Ectodermal cell (in vitro differentiated cells): ENCODE data around the gene GRXCR2. TPM values are rescaled to one million over a fixed set of nuclear protein-coding genes. Genes with fewer than 3 reads are reported as not detected.

Experiments used
- H3K27ac ChIP-seq: 2 replicates; pipeline ENCODE4 v1.7.0; 2013; ENCODE audit warnings: mild to moderate bottlenecking, low read depth, low read length; ENCODE audit not compliant: insufficient read depth, poor library complexity, severe bottlenecking
- H3K27me3 ChIP-seq: 2 replicates; pipeline ENCODE4 v1.7.0; 2013; ENCODE audit warnings: mild to moderate bottlenecking, low read length; ENCODE audit not compliant: insufficient read depth, control insufficient read depth, poor library complexity, severe bottlenecking
- H3K36me3 ChIP-seq: one replicate; pipeline ENCODE4 v1.7.0; 2013; ENCODE audit warnings: low read length; ENCODE audit not compliant: control insufficient read depth, insufficient read depth
- H3K4me1 ChIP-seq: one replicate; pipeline ENCODE4 v1.7.0; 2013; ENCODE audit warnings: low read length; ENCODE audit not compliant: control insufficient read depth, insufficient read depth
- H3K4me3 ChIP-seq: 2 replicates; pipeline ENCODE4 v1.7.0; 2013; ENCODE audit warnings: low read depth, low read length, control low read depth; ENCODE audit not compliant: insufficient read depth
- H3K9me3 ChIP-seq: 2 replicates; pipeline ENCODE4 v1.7.0; 2013; ENCODE audit warnings: mild to moderate bottlenecking, low read length, moderate library complexity; ENCODE audit not compliant: control insufficient read depth
- WGBS, 2 experiments: methylation state at CpG; one replicate each; pipeline ENCODE4 v1.1.7; 2013; ENCODE audit warnings: missing lambda C conversion rate in 2 of 2; 5-methylcytosine and 5-hydroxymethylcytosine counted together
- polyA plus RNA-seq, 4 experiments: library from polyadenylated mRNA; stranded (reverse); fragments of 50-300 nt; gene quantifications; one replicate each; pipeline ENCODE4 v1.2.3, GENCODE V29; 2013

Gene GRXCR2
- not detected for polyA plus RNA-seq (2013, experiment 1 of 4)
- not detected for polyA plus RNA-seq (2013, experiment 2 of 4)
- polyA plus RNA-seq (2013, experiment 3 of 4): not detected
- polyA plus RNA-seq (2013, experiment 4 of 4): not detected

- H3K27ac ChIP-seq: no peak within 1 kb of the TSS
- H3K9me3 ChIP-seq: no peaks in the 10 kb centered on the region
- WGBS, 2 experiments: 91 to 93% methylated on average over 3 of the region's 3 CpGs
- H3K27me3 ChIP-seq: no peaks in the 10 kb centered on the region
- no peaks in the 10 kb centered on the region for H3K36me3 ChIP-seq
- H3K4me1 ChIP-seq: no peaks in the 10 kb centered on the region
- H3K4me3 ChIP-seq: no peak within 1 kb of the TSS
These were observed at the start of gene GRXCR2 for GRCh38 chr5:145872914-145873313. Gene GRXCR2, minus strand, starts transcription at chr5:145873014. Its CDS starts 46 bp downstream, at chr5:145872968.

- no peaks in the 10 kb centered on the region for H3K9me3 ChIP-seq
- WGBS, 2 experiments: 96 to 100% methylated on average over 2 of the region's 2 CpGs
- H3K27ac ChIP-seq: no peak overlapping the region
These were observed 49.2 kb upstream of the GRXCR2 start for GRCh38 chr5:145922059-145922458.

GRCh38 chr5:145921211-145921610 lies 48.4 kb upstream of the GRXCR2 start:
- Histone ChIP-seq H3K9me3 (no peaks in the 10 kb centered on the region), H3K4me3 (no peak overlapping the region), H3K36me3 (no peaks in the 10 kb centered on the region), H3K27ac (no peak overlapping the region), H3K4me1 (peaks cover 5% of the 10 kb centered on the region), H3K27me3 (no peaks in the 10 kb centered on the region)
- WGBS, 2 experiments: 96 to 100% methylated on average over 1 to 2 of the region's 2 CpGs

More at GRCh38 chr5:145922059-145922458, 49.2 kb upstream of the GRXCR2 start:
- no peak overlapping the region for H3K4me3 ChIP-seq
- H3K4me1 ChIP-seq: peaks cover 5% of the 10 kb centered on the region
- no peaks in the 10 kb centered on the region for H3K36me3 ChIP-seq
- H3K27me3 ChIP-seq: no peaks in the 10 kb centered on the region

GRCh38 chr5:145920542-145921210 lies 47.9 kb upstream of the GRXCR2 start:
- 86 to 87% methylated on average over 1 of the region's 1 CpG for WGBS, 2 experiments
- Histone ChIP-seq H3K27me3 (no peaks in the 10 kb centered on the region), H3K36me3 (no peaks in the 10 kb centered on the region), H3K9me3 (no peaks in the 10 kb centered on the region), H3K27ac (no peak overlapping the region), H3K4me1 (peaks cover 5% of the 10 kb centered on the region), H3K4me3 (no peak overlapping the region)

GRCh38 chr5:145919413-145919812 lies 46.6 kb upstream of the GRXCR2 start:
- H3K27me3 ChIP-seq: no peaks in the 10 kb centered on the region
- no peak overlapping the region for H3K27ac ChIP-seq
- no peaks in the 10 kb centered on the region for H3K9me3 ChIP-seq
- no peak overlapping the region for H3K4me3 ChIP-seq
- 85 to 90% methylated on average over 6 of the region's 6 CpGs for WGBS, 2 experiments
- no peaks in the 10 kb centered on the region for H3K36me3 ChIP-seq
- peaks cover 3% of the 10 kb centered on the region for H3K4me1 ChIP-seq

GRCh38 chr5:145918397-145918796 lies 45.6 kb upstream of the GRXCR2 start:
- 95 to 98% methylated on average over 1 to 2 of the region's 2 CpGs for WGBS, 2 experiments
- Histone ChIP-seq H3K27me3 (no peaks in the 10 kb centered on the region), H3K27ac (no peak overlapping the region), H3K4me3 (no peak overlapping the region), H3K9me3 (no peaks in the 10 kb centered on the region), H3K4me1 (peaks cover 3% of the 10 kb centered on the region), H3K36me3 (no peaks in the 10 kb centered on the region)

GRCh38 chr5:145917288-145917687 lies 44.5 kb upstream of the GRXCR2 start:
- Histone ChIP-seq H3K4me3 (no peak overlapping the region), H3K36me3 (no peaks in the 10 kb centered on the region), H3K9me3 (no peaks in the 10 kb centered on the region), H3K4me1 (peaks cover 3% of the 10 kb centered on the region), H3K27me3 (no peaks in the 10 kb centered on the region), H3K27ac (no peak overlapping the region)

- no peaks in the 10 kb centered on the region for H3K36me3 ChIP-seq
- WGBS, 2 experiments: 84 to 86% methylated on average over 7 of the region's 7 CpGs
- H3K27me3 ChIP-seq: no peaks in the 10 kb centered on the region
- H3K4me3 ChIP-seq: no peak overlapping the region
- H3K9me3 ChIP-seq: no peaks in the 10 kb centered on the region
- H3K27ac ChIP-seq: no peak overlapping the region
- peaks cover 3% of the 10 kb centered on the region for H3K4me1 ChIP-seq
These were observed 43.3 kb upstream of the GRXCR2 start for GRCh38 chr5:145915970-145916638.

- no peaks in the 10 kb centered on the region for H3K27me3 ChIP-seq
- H3K4me1 ChIP-seq: no peaks in the 10 kb centered on the region
- no peak overlapping the region for H3K4me3 ChIP-seq
- H3K27ac ChIP-seq: no peak overlapping the region
- H3K9me3 ChIP-seq: no peaks in the 10 kb centered on the region
- no peaks in the 10 kb centered on the region for H3K36me3 ChIP-seq
- 92 to 94% methylated on average over 7 of the region's 7 CpGs for WGBS, 2 experiments
These were observed 40.9 kb upstream of the GRXCR2 start for GRCh38 chr5:145913701-145914100.

GRCh38 chr5:145912594-145912993 lies 39.8 kb upstream of the GRXCR2 start:
- 93% methylated on average over 4 to 5 of the region's 5 CpGs for WGBS, 2 experiments
- Histone ChIP-seq H3K36me3 (no peaks in the 10 kb centered on the region), H3K27me3 (no peaks in the 10 kb centered on the region), H3K4me3 (no peak overlapping the region), H3K27ac (no peak overlapping the region), H3K4me1 (no peaks in the 10 kb centered on the region), H3K9me3 (no peaks in the 10 kb centered on the region)
